Esophagus squamous epithelium (tissue), 5 donors: ENCODE data around the gene MYZAP. TPM values are rescaled to one million over a fixed set of nuclear protein-coding genes. Genes with fewer than 3 reads are reported as not detected.

Source experiments
- DNase-seq: peaks from one replicate; lab custom pipeline; 2025; lab: John Stamatoyannopoulos, UW
- H3K27ac ChIP-seq, 4 donors: fragments of 200-600 bp; sonication (generic); one replicate each; pipeline ENCODE4 v1.5.1; 2016 to 2019; ENCODE audit warnings: mild to moderate bottlenecking in 1 of 4
- H3K27me3 ChIP-seq, 4 donors: fragments of 200-600 bp; sonication (generic); 1 replicate in 3 of 4; 2 replicates in 1 of 4; pipeline versions ENCODE4 v1.5.1 to v1.6.0; 2017 to 2021; ENCODE audit warnings: antibody characterized with exemption in 1 of 4
- H3K36me3 ChIP-seq, 3 donors: fragments of 200-600 bp; sonication (generic); one replicate each; pipeline ENCODE4 v1.5.1; 2016 to 2019
- H3K4me1 ChIP-seq, 3 donors: fragments of 200-600 bp; sonication (generic); one replicate each; pipeline ENCODE4 v1.5.1; 2017 to 2019
- H3K4me3 ChIP-seq, 4 donors: fragments of 200-600 bp; sonication (generic); 1 replicate in 3 of 4; 2 replicates in 1 of 4; pipeline ENCODE4 v1.5.1; 2016 to 2019; ENCODE audit warnings: mild to moderate bottlenecking in 2 of 4, moderate library complexity in 1 of 4
- H3K9me3 ChIP-seq, 3 donors: fragments of 200-600 bp; sonication (generic); one replicate each; pipeline ENCODE4 v1.5.1; 2016 to 2019
- CTCF ChIP-seq, 6 experiments: fragments of 450-650 bp in 4 of 6; fragments of 200-600 bp in 2 of 6; sonication (generic) in 2 of 6; IDR thresholded peaks; one replicate each; pipeline ENCODE4 v1.5.1; 2016 to 2019; ENCODE audit warnings: antibody characterized with exemption in 6 of 6, mild to moderate bottlenecking in 4 of 6, moderate library complexity in 4 of 6
- POLR2A ChIP-seq, 4 donors: fragments of 450-650 bp; IDR thresholded peaks; one replicate each; pipeline ENCODE4 v1.6.1; 2017; ENCODE audit warnings: antibody characterized with exemption in 4 of 4, mild to moderate bottlenecking in 4 of 4, moderate library complexity in 3 of 4
- WGBS, 2 donors: methylation state at CpG; one replicate each; pipeline ENCODE4 v1.1.5; 2018; 5-methylcytosine and 5-hydroxymethylcytosine counted together
- intact Hi-C: fragments of 100-400 bp; cut with DNase I; formaldehyde crosslinking; loops from one replicate; pipeline ENCODE4 v1.15.0; 2022
- total RNA-seq, 4 donors: library from RNA; depleted of rRNA; stranded (reverse); fragments of >200 nt; gene quantifications; one replicate each; pipeline ENCODE4 v1.1.0, GENCODE V29; 2016
- donor health status: DM: yes; HTN: yes; CAD: no.

The MYZAP gene
- total RNA-seq, 4 donors from 2014 or later, result 21.2 to 36.0 (median 26.5) TPM

GRCh38 chr15:57551715-57552677, 39.7 kb upstream of the MYZAP start:
- no peak for TF ChIP-seq CTCF (IDR thresholded peaks at IDR 0.05)
- Histone ChIP-seq H3K4me1 (peaks cover 6 to 39% (median 15%) of the 10 kb centered on the region in 3 donors), H3K27ac (peak overlapping the region in 3 of 4 donors; percentile 35 to 69 (median 38)), H3K27me3 (no peaks in the 10 kb centered on the region), H3K36me3 (no peaks in the 10 kb centered on the region), H3K4me3 (no peak overlapping the region), H3K9me3 (no peaks in the 10 kb centered on the region)
- 52 to 64% methylated on average over 13 to 16 of the region's 16 CpGs for WGBS, 2 donors
- no peak for DNase-seq
- intact Hi-C loops, result no loop called here

GRCh38 chr15:57552678-57553334, 38.9 kb upstream of the MYZAP start:
- intact Hi-C loops, result no loop called here
- no peak for DNase-seq

GRCh38 chr15:57553526-57553925, 38.2 kb upstream of the MYZAP start:
- H3K27ac ChIP-seq, result no peak overlapping the region
- intact Hi-C loops, result no loop called here
- H3K4me1 ChIP-seq, result peaks cover 6 to 39% (median 15%) of the 10 kb centered on the region in 3 donors
- no peaks in the 10 kb centered on the region for H3K36me3 ChIP-seq
- no peaks in the 10 kb centered on the region for H3K9me3 ChIP-seq
- H3K4me3 ChIP-seq, result no peak overlapping the region
- WGBS, 2 donors, result 86 to 97% methylated on average over 4 of the region's 5 CpGs
- no peak for DNase-seq
- TF ChIP-seq POLR2A (IDR thresholded peaks at IDR 0.05) (no peak), CTCF (IDR thresholded peaks at IDR 0.05) (no peak)
- no peaks in the 10 kb centered on the region for H3K27me3 ChIP-seq

More at GRCh38 chr15:57552678-57553334, 38.9 kb upstream of the MYZAP start:
- H3K4me3 ChIP-seq, result no peak overlapping the region
- 70 to 77% methylated on average over 4 to 8 of the region's 8 CpGs for WGBS, 2 donors
- H3K27ac ChIP-seq, result peak overlapping the region in 1 of 4 donors; percentile 69
- peaks cover 6 to 39% (median 15%) of the 10 kb centered on the region in 3 donors for H3K4me1 ChIP-seq
- H3K27me3 ChIP-seq, result no peaks in the 10 kb centered on the region
- TF ChIP-seq POLR2A (IDR thresholded peaks at IDR 0.05) (no peak), CTCF (IDR thresholded peaks at IDR 0.05) (no peak)
- H3K36me3 ChIP-seq, result no peaks in the 10 kb centered on the region
- H3K9me3 ChIP-seq, result no peaks in the 10 kb centered on the region

GRCh38 chr15:57554063-57554811, 37.5 kb upstream of the MYZAP start:
- no peaks in the 10 kb centered on the region for H3K9me3 ChIP-seq
- H3K27me3 ChIP-seq, result no peaks in the 10 kb centered on the region
- WGBS, 2 donors, result 55 to 62% methylated on average over 3 to 10 of the region's 10 CpGs
- H3K4me1 ChIP-seq, result peaks cover 6 to 39% (median 15%) of the 10 kb centered on the region in 3 donors
- DNase-seq, result no peak
- H3K4me3 ChIP-seq, result no peak overlapping the region
- H3K36me3 ChIP-seq, result no peaks in the 10 kb centered on the region
- H3K27ac ChIP-seq, result no peak overlapping the region
- intact Hi-C loops, result no loop called here
- no peak for TF ChIP-seq POLR2A (IDR thresholded peaks at IDR 0.05)
- no peak for TF ChIP-seq CTCF (IDR thresholded peaks at IDR 0.05)
